Left colon (tissue), 2 donors: ENCODE measurements around the gene ASPSCR1. TPM values are rescaled to one million over a fixed set of nuclear protein-coding genes. Genes with fewer than 3 reads are reported as not detected.
"Not testable (repeated sequence)": the region's sequence is repeated elsewhere in the genome, so short reads cannot be mapped to it uniquely, and the experiment has no call there.

Experiments used
- ATAC-seq: fragments of 200-7000 bp; cut with Tn5 transposase; one replicate; pipeline ENCODE4 v1.9.1; 2020; ENCODE audit warnings: mild to moderate bottlenecking, moderate library complexity
- DNase-seq, 2 donors: peaks; one replicate each; pipeline ENCODE4 v3.0.0-alpha.2; 2020
- intact Hi-C, 2 donors: fragments of 100-400 bp; cut with DNase I in 1 of 2; cut with micrococcal nuclease in 1 of 2; formaldehyde crosslinking; loops; one replicate each; pipeline versions ENCODE4 v1.11.2 to v1.14.0; 2022; cut with DNase I, micrococcal nuclease
- total RNA-seq, 2 donors: library from RNA; stranded (reverse); fragmentation: NEBNext Ultra II Directional; extraction: Animal tissue kit (Norgen Biotek cat#: 25700); gene quantifications; one replicate each; pipeline ENCODE4 v1.2.1, GENCODE V29; 2021
- donor health status: DM: no; HTN: no; CAD: no.
- donor health status: DM: yes; HTN: yes; CAD: no.

ASPSCR1 gene
- total RNA-seq, 2 donors from 2014 or later = 29.8 to 35.9 TPM

DNA sequence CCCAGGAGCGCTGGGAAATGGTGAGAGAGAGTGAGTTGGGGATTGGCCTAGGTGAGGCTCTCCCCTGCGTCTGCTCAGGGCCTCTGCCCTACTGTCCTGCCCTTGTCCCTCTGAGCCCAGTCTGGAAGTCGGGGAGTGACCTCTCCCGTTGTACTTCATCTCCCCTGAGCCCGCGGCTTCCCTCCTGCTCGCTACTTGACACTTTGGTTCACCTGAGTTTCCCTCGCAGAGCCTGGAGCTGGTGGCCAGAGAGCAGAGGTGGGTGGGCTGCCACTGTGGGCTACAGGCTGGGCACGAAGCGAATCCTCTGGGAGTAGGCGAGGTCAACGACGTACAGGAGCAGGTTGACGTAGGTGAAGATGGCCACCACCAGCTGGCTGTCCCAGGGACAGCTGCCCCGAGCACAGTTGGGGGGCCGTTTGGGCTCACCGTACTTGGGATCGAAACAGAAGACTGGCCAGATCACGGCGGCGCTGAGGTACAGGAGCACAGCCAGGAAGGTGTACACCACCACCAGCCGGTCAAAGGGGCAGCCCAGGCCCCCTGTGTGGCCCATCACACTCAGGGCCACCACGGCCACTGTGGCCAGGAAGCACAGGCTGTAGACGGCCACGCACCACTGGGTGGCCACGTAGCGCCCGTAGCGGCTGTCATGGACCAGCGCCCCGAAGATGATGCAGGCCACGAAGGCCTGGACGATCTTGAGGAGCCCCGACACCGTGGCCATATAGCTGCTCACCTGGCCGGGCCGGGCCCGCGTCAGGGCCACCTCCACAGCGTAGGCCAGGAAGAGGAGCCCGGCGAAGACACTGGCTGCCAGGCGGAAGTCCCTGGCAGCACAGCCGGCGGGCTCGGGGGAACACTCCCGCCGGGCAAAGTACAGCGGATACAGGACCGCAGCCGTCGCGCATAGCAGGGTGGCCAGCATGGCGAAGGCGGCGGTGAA lies 36.6 kb upstream of the ASPSCR1 start:
- DNase-seq (peak in 1 of 2 donors; percentile 53), ATAC-seq (peak; percentile 63)
- intact Hi-C loops = no loop called here

DNA sequence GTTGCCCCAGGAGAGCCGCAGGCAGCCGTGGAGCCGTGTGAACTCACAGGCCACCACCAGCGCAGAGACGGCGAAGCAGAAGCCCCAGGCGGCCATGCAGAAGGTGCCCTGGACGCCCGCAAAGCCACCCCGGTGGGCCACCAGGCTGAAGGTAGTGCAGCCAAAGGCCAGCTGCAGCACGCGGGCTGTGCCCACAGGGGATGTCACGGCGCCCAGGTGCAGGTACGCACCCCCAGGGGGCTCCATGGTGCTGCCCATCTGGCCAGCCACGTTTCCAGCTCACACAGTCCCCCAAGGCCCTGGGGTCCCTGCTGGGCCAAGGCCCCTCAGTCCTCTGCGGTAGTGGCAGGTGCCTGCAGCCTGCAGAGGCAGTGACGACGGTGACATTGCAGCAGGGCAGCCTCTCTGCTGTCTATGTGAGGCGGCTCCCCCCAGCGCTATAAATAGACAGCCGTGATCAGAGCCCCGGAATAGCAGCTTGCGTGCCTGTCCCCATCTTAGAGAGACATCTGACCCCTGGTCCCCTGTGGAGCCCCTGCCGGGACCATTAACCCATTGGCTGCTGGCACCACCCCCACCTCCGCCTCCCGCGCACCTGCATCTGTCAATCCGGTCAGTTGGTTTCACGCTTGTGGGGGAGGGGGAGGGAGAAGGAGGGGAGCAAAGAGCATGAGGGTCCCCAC lies 35.8 kb upstream of the ASPSCR1 start:
- DNase-seq (no peak), ATAC-seq (no peak)
- intact Hi-C loops = no loop called here

GRCh38 chr17:81942167-81942553 lies 35.3 kb upstream of the ASPSCR1 start:
- ATAC-seq (no peak), DNase-seq (no peak)
- intact Hi-C loops = no loop called here

DNA sequence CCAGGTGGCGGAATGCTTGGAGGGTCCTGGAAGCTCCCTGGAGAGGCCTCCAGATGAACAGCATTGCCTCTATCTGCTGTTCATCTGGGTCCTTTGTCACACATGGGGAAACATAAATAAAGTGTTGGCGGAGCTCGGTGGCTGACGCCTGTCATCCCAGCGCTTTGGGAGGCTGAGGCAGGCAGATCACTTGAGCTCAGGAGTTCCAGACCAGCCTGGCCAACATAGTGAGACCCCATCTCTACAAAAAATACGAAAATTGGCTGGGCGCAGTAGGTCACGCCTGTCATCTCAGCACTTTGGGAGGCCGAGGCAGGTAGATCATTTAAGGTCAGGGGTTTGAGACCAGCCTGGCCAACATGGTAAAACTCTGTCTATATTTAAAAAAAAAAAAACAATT lies 32.6 kb upstream of the ASPSCR1 start:
- intact Hi-C loops = no loop called here
- no peak for DNase-seq
- ATAC-seq = no peak

DNA sequence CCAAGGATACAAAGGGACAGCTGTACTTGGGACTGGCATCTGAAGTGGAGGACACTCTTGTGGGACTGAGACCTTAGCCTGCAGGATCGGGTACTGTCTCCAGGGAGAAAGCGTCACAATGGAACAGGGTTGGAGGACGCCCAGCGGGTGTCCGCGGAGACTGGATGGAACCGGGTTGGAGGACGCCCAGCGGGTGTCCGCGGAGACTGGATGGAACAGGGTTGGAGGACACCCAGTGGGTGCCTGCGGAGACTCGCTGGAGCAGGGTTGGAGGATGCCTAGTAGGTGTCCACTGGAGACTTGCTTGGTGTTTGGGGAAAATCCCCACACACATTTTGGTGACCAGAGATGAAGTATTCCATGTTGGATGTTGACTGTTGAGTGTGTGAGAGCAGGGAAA lies 30.2 kb upstream of the ASPSCR1 start, which contains the start of gene MYADML2:
TSS of gene MYADML2 (minus strand) at position 45 of the 400 bp plus-strand sequence. CDS start 5,492 bp downstream, outside the sequence.
- intact Hi-C loops = no loop called here
- ATAC-seq (no peak), DNase-seq (no peak)

GRCh38 chr17:81948635-81949378 lies 28.6 kb upstream of the ASPSCR1 start:
- ATAC-seq = no peak
- no peak for DNase-seq
- intact Hi-C loops = no loop called here

- ATAC-seq = no peak
- no peak for DNase-seq
- intact Hi-C loops = no loop called here
These were observed 26.9 kb upstream of the ASPSCR1 start for GRCh38 chr17:81950501-81950900.

- intact Hi-C loops = no loop called here
- no peak for ATAC-seq
- DNase-seq = no peak
These were observed 25.4 kb upstream of the ASPSCR1 start for GRCh38 chr17:81951785-81952684.

DNA sequence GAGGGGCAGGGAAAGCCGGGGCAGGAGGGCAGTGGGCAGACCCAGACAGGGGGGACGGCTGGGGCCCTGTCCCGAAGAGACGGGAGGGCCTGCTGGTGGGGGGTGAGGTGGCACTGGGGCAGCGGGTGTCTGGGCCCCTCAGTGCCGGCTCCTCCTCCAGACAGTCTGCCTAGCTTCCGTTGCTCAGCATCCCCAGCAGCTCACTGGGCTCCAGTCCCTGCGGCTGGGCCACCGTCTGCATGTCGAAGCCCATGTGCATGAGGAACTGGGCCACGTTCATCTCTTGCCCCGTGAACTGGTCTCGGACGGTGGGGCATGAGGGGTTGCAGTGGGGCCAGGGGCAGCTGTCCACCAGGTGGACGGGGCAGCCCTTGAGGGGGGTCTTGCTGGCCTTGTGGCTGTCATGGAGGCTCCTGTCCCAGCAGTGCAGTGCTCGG lies 24.6 kb upstream of the ASPSCR1 start:
- ATAC-seq (no peak), DNase-seq (no peak)
- intact Hi-C loops = no loop called here

GRCh38 chr17:81953443-81953842 lies 24.0 kb upstream of the ASPSCR1 start:
- peak; percentile 50 for ATAC-seq
- DNase-seq, intact Hi-C loops: not testable (repeated sequence)

GRCh38 chr17:81954131-81955057 lies 23.0 kb upstream of the ASPSCR1 start:
- DNase-seq (no peak), ATAC-seq (no peak)
- intact Hi-C loops = no loop called here

GRCh38 chr17:81955058-81955681 lies 22.3 kb upstream of the ASPSCR1 start:
- no peak for DNase-seq
- intact Hi-C loops = no loop called here
- no peak for ATAC-seq

DNA sequence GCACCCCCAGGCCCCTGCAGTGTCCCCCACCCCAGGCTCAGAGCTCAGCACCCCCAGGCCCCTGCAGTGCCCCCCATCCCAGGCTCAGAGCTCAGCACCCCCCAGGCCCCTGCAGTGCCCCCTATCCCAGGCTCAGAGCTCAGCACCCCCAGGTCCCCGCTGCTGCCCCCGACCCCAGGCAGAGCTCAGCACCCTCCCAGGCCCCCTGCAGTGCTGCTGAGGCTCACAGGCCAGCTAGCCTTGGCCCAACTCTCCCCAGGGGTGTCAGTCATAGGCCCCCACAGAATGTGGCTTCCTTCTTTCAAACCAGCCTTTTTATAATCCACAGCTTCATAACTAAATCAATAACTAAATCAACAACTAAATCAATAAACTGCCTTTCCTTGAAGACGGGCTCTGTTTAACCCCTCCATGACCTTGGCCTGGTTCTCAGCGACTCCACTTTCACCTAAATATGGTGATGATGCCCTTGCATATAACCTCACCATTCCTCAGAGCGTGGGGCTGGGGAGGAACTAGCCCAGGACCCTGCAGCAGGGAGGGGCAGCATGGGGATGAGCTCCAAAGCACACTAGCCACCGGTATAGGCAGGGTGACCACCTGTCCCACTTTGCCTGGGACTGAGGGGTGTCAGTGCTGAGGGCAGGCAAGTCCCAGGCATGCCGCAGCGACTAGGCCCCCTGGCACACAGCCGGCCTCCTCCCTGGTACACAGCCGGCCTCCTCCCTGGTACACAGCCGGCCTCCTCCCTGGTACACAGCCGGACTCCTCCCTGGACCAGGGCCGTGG lies 21.5 kb upstream of the ASPSCR1 start:
- ATAC-seq (no peak), DNase-seq (no peak)
- intact Hi-C loops = no loop called here

- DNase-seq (no peak), ATAC-seq (no peak)
- intact Hi-C loops = no loop called here
These were observed 20.5 kb upstream of the ASPSCR1 start for GRCh38 chr17:81956607-81957589.
